HG02623 (cell line): Measurements from ENCODE around the gene ATF2.
A peak's percentile ranks its signal among the peaks of the same experiment; 100 is the strongest.
"Not testable (repeated sequence)": the region's sequence is repeated elsewhere in the genome, so short reads cannot be mapped to it uniquely, and the experiment has no call there.

ENCODE experiments used
- ATAC-seq: cut with Tn5 transposase; IDR thresholded peaks from one replicate; pipeline ENCODE4 v1.9.1; 2021; ENCODE audit warnings: moderate library complexity; ENCODE audit not compliant: unreplicated experiment

Gene ATF2

DNA sequence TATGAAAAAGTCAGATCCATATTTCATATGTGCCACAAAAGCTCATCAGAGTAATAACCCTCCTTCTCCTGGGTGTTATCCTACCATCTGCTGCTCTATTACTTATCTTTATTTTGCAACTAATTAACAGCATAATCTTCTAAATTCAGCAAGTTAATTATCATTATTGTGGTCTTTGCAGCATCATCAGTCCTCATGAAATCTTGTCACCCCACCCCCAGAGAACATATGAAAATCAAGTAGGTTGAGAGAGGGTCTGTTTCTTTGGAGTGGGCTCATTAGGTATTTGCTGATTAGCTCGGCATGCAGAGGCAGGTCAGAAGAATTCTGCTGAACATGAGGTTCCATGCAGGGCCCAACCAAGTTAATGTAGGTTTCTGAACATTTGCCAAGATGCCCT lies 64.8 kb downstream of the ATF2 start:
- ATAC-seq: no peak

DNA sequence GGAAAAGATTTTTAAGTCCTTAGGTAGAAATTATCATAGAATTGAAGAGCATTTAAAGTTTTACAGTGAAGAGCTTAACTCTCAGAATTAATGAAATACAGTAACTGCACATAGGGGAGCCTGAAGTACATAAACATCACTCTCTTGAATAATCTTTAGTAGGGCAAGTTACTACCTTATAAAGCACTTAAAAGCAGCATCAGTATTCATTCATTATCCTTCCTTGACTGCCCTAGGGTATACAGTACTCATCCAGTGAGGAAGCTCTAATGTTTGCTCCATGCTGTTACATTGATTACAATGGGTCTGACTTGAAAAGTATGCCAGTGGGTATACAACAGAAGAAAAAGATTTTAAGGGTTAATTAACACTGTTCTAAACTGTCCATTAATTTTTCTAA lies 66.5 kb downstream of the ATF2 start:
- no peak for ATAC-seq

DNA sequence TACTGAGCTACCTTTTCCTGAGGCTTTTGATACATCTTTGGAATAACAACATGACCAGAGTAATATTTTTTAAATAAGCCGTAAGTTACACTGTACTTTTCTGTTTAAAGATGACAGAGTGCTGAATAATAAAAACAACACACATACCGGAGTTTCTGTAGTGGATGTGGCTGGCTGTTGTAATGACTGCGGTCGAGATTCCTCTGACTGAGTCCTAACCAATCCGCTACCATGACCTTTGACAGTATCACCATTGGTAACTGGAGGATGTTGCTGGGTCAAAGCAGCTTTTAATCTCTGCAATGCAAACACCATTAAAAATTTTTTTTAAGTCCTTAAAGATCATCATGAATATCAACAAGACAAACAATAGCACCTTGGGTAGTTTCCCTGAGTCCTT lies 70.7 kb downstream of the ATF2 start:
- no peak for ATAC-seq

- ATAC-seq: not testable (repeated sequence)
Observed at GRCh38 chr2:175084117-175084516, 83.9 kb downstream of the ATF2 start.

- no peak for ATAC-seq
Observed at GRCh38 chr2:175080479-175080878, 87.5 kb downstream of the ATF2 start.

GRCh38 chr2:175076272-175076671 lies 91.7 kb downstream of the ATF2 start:
- ATAC-seq: no peak

DNA sequence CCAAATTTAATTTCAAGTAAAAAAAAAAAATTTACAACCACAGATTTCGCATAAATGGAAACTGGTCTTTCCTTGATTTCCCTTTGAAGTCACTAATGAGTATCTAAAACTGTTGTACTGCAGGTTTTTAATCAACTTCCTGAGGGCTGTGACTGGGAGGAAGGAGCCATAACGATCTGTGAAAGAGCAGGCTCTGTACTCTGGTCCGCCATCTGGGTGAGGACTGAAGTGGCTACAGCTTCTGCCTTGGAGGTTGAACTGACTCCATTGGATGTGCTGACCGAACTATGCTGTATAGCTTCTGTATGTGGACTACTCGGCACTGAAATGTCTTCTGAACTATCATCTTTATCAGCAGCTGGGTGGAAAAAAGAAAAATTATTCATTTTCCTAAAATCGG lies 93.5 kb downstream of the ATF2 start:
- ATAC-seq: no peak

GRCh38 chr2:175068534-175068933 lies 99.5 kb downstream of the ATF2 start:
- ATAC-seq: no peak

DNA sequence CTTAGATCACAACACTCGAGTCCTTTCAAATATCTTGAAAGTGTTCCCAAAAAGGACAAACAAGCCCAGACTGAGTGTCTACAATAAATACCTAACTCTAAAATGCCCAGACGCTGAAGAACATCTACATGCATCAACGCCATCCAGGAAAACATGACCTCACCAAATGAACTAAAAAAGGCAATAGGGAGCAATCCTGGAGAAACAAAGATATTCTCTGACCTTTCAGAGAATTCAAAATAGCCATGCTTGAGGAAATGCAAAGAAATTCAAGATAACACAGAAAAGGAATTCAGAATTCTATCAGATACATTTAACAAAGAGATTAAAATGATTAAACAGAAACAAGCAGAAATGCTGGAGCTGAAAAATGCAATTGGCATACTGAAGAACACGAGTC lies 101.6 kb downstream of the ATF2 start:
- ATAC-seq: no peak

DNA sequence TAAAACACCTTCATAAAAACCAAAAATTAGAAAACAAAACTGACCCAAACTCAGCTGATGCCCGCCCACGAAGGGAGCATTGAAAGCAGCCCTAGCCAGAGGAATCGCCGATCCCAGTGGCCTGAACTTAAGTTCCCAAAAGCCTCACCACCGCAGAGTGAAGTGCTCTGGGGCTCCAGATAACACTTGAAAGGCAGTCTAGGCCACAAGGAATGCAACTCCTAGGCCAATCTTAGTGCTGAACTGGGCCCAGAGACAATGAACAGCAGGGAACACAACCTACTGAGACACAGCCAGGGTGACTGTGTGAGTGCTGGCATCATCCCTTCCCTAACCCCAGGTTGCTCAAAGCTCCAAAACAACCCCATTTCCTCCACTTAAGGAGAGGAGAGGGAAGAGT lies 103.2 kb downstream of the ATF2 start:
- no peak for ATAC-seq

- no peak for ATAC-seq
Observed at GRCh38 chr2:175063741-175064140, 104.3 kb downstream of the ATF2 start.

- ATAC-seq: no peak
Observed at GRCh38 chr2:175062787-175063585, 105.0 kb downstream of the ATF2 start.

DNA sequence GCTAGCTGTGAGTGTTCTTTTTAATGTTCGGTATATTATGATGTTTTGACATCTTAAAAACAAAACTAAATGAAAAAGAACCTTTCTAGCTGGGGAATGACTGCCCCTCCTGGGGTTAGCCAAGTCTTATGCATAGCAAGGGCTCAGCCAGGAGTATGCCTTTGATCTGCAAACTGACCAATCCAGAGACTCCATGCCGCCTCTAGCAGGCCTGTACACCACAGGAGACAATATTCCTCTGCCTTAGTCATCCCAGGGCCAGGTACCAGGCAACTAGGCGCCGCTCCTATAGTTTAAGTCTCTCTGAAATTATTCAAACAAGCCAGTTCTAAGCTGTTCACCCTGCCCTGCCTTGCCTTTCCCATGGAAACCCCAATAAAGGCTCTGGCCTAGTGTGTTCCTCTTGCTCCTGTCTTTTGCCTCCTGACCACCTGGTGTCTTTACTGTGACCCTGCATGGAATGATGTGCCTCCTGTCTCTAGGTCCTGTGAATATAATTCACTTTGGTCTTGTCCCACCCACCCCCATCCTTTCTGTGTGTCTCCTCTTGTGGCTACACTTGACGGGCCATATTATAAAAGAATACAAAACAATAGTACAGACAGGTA lies 110.8 kb downstream of the ATF2 start:
- no peak for ATAC-seq

DNA sequence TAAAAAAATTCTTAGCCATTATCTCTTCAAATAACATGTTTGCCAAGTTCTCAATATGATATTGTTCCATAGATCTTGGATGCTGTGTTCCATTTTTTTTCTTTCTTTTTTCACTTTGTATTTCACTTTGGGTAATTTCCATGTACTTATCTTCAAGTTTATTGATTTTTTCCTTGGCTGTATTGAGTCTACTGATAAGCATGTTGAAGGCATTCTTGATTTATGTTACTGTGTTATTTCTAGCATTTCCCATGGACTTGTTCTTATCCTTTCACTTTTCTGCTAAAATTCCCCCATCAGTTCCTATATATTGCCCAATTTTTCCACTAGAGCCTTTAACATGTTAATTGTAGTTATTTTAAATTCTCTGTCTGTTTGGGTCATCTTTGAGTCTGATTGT lies 112.0 kb downstream of the ATF2 start:
- ATAC-seq: no peak

DNA sequence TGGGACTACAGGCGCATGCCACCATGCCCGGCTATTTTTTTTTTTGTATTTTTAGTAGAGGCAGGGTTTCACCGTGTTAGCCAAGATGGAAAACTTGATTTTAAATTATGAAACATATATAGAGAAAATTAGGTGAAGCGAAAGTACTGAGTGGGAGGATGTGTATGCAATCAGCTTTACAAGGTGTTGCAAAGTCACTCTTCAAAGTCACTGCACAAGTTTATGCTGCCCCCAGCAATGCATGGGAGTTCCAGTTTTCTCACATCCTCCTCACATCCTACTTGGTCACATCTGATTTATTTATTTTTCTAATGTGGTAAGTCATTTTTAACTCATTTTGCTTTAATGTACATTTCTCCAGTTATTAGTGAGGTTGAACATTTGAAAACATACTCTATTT lies 113.7 kb downstream of the ATF2 start:
- no peak for ATAC-seq

- no peak for ATAC-seq
Observed at GRCh38 chr2:175049661-175050060, 118.3 kb downstream of the ATF2 start.

DNA sequence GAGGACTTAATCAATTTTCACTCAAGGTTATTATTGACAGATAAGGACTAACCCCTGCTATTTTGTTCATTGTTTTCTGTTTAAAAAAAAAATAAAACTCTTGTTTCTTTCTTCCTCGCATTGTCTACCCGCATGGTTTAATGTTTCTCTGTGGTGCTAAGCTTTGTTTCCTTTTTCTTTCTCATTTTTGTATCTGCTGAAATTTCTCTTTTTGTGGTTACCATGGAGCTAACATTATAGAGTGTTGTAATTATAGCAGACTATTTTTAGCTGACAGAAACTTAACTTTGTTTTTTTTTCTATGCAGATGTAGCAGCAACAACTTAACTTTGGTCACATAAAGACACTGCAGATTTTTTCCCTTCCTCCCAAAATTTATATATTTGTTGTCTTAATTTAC lies 119.7 kb downstream of the ATF2 start:
- peak; percentile 55 for ATAC-seq

DNA sequence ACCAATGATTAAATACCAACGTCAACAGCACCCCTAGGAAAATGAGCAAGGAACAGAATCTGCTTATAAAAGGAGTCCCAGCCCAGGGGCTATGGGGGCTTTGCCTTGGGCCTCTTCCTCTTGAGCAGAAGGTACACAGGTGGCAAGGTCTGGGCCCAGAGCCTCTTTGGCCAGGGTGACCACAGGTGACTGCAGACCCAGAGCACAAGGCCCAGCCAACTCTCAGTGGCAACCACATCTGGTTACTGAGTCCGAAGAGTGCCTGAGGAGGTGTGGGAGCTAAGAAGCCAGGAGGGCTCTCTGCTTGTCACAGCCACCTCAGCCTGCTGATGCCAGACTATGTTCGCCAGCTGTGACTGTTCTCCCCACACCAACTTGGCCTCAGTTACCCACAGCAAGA lies 128.5 kb downstream of the ATF2 start:
- ATAC-seq: no peak

DNA sequence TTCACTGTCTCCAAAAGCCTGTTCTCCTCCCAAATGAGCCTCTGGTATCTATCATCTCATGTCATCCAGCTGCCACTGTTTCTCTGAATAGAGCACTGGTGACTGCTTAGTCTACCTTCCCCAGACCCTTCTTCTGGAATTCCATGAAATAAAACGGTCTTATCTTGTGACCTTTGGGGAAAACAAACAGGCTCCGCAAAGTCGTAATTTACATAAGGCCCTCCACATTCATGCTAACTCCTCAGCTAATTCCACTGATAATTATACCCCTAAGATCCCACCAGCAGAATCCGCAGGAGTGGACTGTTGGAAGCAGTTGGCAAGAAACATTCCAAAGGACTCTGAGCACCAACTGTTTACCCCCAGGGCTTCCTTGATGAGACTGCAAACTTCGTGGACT lies 129.0 kb downstream of the ATF2 start:
- no peak for ATAC-seq

- no peak for ATAC-seq
Observed at GRCh38 chr2:175037941-175038340, 130.1 kb downstream of the ATF2 start.

GRCh38 chr2:175036582-175037018 lies 131.4 kb downstream of the ATF2 start:
- no peak for ATAC-seq

- no peak for ATAC-seq
Observed at GRCh38 chr2:175035806-175036205, 132.2 kb downstream of the ATF2 start.

GRCh38 chr2:175034716-175035115 lies 133.3 kb downstream of the ATF2 start:
- ATAC-seq: no peak
